ENCODE results near the gene RERE.

Gene RERE

GRCh38 chr1:8540261-8540941, 277.0 kb downstream of the RERE start:
- DNase-seq (ENCODE audit: low read depth) = no peak

DNA sequence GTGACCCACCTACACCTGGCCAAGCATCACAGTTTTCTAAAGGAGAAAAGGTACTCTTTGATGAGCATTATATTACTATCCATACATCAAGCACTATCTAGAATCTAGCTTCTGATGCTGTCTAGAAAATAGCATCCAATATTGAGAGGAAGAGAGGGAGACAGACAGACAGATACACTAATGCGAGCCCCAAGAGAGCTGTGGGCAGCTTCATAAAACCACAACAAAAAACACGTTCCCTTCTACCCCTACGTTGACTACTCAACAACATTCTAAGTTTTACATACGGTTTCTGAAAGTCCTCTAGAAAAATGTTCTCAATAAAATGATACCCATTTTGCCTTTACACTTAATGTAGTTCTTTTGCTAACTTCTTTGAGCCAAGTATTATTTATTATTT, 277.8 kb downstream of the RERE start:
- no peak for DNase-seq (ENCODE audit: low read depth)

DNA sequence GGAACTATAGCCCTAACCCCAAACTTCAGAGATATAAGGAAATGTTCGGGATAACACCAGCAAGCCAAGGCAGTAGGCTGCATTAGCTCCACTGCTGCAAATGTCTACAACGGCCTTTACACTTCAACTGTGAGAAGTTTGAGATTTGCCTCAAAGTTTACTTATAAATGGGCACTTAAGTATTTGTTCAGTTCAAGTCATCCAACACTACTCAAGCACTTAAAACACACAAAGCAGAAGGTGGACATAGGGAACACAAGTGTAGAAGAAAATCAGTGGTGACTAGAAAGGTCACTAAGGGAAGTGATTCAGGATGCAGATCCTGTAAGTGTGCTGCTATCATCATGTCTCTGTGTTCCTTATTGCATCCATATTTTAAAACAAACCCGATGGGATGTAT, 278.9 kb downstream of the RERE start:
- no peak for DNase-seq (ENCODE audit: low read depth)

- no peak for DNase-seq (ENCODE audit: low read depth)
Measured at GRCh38 chr1:8537991-8538390, 279.4 kb downstream of the RERE start.

DNA sequence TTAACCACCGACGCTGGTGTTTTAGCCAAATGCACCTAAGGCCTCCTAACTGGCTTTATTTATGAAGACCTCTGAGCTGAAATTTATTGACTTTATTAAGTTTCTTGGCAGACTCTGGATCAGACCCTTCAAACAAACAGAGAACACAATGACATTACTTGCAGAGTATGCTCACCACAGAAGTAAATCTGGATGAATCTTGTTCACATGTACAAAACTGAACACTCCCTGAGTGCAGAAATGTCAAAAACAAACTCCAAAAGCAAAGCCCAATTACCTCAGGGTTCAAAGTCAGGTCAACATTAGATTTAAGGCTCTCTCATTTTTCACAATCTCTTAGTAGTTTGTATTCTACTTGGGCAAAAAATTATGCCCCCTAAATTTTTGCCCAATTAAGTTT, 280.9 kb downstream of the RERE start:
- no peak for DNase-seq (ENCODE audit: low read depth)

- DNase-seq (ENCODE audit: low read depth) = no peak
Measured at GRCh38 chr1:8533907-8534306, 283.5 kb downstream of the RERE start.

- DNase-seq (ENCODE audit: low read depth) = no peak
Measured at GRCh38 chr1:8533124-8533523, 284.3 kb downstream of the RERE start.

DNA sequence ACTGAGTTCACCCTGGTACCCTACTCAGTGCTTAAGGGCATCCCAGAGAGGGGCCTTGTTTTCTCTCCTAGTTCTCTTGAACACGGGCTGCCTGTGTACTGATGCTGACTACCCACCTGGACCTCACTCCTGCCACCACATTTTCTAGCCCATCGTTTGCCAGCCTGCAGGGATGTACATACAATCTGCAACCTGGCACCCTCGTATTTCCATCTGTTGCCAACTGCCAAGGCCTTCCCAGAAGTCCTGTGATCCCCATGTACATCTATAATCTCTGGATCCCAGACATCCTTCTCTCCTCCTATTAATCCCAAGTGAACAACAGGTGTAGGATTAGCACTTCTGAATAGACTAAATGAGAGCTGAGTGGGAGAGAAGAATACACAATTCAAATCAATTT, 287.5 kb downstream of the RERE start:
- no peak for DNase-seq (ENCODE audit: low read depth)

- no peak for DNase-seq (ENCODE audit: low read depth)
Measured at GRCh38 chr1:8527941-8528340, 289.5 kb downstream of the RERE start.

DNA sequence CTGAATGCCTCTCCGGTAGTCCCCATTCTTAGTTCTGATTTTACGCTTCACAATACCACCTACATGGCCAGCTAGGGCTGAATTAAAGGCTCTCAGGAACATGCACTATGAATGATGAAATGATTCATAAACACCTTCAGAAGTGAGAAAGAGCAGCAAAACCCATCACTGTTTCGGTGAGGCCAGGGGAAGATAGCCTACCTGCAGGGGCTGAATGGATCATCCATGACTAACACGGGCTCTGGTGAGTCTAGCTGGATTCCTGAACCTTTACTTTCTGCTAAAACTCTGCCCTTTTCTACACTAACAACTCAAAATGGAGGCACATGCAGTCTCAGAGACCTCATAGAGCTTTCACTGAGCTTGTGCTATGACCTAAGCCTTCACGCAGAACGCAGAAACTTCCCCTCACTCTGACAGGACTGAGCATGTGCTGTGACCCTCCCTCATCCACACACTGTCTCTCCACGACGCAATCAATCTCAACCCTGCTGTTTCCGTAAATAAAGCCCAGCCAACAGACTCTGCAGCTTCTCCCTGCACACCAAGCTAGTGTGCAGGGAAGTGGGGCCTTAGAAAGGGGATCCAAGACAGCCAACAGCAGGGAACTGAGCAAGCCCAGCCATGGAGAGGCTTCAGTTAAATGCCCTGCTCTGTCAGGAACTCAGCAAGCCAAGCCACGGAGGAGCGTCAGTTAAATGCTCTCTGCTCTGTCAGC, 291.7 kb downstream of the RERE start:
- DNase-seq (ENCODE audit: low read depth) = peak; percentile 15

- no peak for DNase-seq (ENCODE audit: low read depth)
Measured at GRCh38 chr1:8525216-8525557, 292.3 kb downstream of the RERE start.

DNA sequence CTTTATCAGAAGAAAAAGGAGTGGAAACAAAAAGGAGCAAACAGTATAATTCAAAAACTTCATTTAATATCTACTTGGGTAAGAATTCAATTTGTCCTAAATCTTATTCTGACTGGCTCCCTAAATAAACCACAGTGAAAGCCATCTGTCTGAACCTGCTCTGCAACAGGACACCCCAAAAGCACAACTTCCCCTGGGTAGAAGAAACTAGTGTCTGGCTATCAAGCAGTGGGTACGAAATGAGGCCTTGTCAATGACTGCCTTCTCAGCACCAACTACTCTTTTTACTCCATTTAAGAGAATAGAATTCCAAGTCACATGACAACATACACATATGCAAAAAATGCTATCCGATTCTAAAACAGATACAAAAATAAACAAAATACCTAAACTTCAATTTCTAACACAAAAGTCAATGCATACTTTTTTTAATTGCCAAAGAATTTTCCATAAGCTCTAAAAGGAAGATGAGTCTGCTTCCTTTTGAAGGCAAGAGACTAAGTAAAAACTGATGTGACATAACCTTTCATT, 292.7 kb downstream of the RERE start:
- DNase-seq (ENCODE audit: low read depth) = no peak

DNA sequence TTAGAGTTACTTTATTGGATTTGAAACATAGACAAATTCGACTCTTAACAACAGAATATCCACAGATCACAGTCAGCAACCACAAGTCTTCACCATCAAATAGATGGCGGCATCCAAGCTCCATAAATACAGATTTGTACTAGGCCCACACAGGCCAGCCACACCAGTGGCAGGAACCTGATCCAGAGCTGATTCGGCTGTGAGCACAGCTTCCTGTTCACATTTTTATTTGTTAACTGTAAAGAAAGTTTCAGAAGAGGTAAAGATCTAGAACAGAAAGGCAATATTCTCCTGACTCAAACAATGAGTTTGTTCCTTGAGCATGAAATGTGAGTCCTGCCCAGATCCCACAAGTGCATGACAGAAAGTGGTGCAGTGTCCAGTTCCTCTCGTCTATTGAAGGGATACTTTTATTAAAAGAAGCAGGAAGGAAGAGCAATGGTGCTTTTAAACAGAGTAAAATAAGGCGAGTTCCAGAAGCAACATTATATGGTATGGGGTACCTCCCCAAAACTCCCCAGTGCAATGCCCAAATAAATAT, 293.7 kb downstream of the RERE start:
- no peak for DNase-seq (ENCODE audit: low read depth)

DNA sequence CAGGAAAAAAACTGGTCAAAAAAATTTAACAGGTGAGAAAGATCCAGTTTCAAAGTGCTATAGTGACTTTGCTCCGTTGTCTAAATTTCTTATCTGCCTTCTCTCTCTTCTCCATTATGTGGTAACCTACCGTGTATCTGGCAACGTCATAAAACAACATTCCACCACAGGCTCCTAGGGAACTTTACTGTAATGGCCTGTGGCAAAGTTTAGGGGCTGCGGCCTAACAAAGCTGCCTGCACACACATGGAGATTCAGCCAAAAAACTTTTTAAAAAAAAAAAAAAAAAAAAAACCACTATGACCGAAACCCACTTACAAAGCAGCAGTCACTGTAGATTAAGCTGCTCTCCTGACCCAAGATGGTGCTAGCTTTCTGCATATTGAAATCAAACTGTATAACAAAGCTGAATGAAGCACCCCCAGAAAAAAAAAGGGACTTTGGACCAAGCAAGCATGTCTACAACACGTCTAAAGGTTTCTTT, 296.9 kb downstream of the RERE start:
- no peak for DNase-seq (ENCODE audit: low read depth)

- DNase-seq (ENCODE audit: low read depth) = no peak
Measured at GRCh38 chr1:8519167-8519566, 298.3 kb downstream of the RERE start.

DNA sequence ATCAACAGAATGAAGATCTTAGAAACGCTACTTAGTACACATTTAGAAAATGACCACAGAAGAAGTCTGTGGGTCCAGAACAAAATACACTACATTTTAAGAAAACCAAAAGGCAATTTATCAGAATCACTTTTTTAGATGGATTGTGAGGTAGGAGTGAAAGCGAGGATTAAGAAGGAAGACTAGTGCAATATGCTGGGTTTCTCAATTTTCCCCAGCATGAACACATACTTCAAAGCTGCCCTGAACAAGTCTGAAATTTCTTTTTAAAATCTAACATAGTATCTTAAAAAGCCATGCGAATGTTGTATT, 299.0 kb downstream of the RERE start:
- no peak for DNase-seq (ENCODE audit: low read depth)

- no peak for DNase-seq (ENCODE audit: low read depth)
Measured at GRCh38 chr1:8517661-8518489, 299.6 kb downstream of the RERE start.

GRCh38 chr1:8516793-8517556, 300.5 kb downstream of the RERE start:
- no peak for DNase-seq (ENCODE audit: low read depth)

GRCh38 chr1:8516278-8516777, 301.1 kb downstream of the RERE start:
- DNase-seq (ENCODE audit: low read depth) = no peak

DNA sequence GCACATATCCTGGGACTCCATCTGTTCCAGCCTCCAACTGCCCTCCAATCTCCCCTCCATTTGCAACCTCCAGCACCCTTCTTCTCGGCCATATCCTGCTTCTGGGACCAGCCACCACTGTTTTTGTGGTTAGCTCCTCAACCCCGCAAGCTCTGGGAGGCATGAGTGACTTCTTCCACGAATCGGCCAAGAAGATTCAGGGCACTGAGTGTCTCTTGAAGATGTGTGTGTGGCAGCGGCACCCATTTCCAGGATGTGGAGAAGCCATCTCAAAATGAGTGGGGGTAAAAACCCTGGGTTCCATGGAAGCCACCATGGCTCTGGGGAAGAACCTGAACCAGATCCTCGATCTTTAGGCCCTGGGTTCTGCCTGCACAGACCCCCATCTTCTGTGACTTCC, 304.9 kb downstream of the RERE start:
- no peak for DNase-seq (ENCODE audit: low read depth)

GRCh38 chr1:8510041-8510823, 307.2 kb downstream of the RERE start:
- no peak for DNase-seq (ENCODE audit: low read depth)

Data from stimulated activated CD8-positive, alpha-beta memory T cell treated with anti-CD3 and anti-CD28 coated beads, Interleukin-12 subunit alpha, Interleukin-12 subunit beta, amount 100 ng/mL, for 4 hours (primary cell).